ENCODE data around the gene CCDC146.
A peak's percentile ranks its signal among the peaks of the same experiment; 100 is the strongest.
"Not testable (repeated sequence)": the region's sequence is repeated elsewhere in the genome, so short reads cannot be mapped to it uniquely, and the experiment has no call there.

CCDC146 gene

GRCh38 chr7:77246026-77246640, 123.7 kb downstream of the CCDC146 start:
- DNase-seq (ENCODE audit: low read depth) = no peak

GRCh38 chr7:77247206-77247850, 124.9 kb downstream of the CCDC146 start:
- peak; percentile 57 for DNase-seq (ENCODE audit: low read depth)

DNA sequence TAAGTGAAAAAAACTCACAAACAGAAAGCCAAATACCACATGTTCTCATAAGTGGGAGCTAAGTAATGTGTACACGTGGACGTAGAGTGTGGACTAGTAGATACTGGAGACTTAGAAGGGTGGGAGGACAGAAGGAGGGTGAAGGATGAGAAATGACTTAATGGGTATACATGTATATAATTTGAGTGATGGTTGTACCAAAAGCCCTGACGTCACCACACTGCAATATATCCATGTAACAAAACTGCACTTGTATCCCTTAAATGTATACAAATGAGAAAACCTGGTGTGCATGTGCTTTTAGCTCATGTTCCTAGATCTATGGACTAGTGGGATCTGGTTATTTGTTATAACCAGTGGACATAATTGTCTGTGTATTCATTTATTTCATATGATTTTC, 125.7 kb downstream of the CCDC146 start:
- no peak for DNase-seq (ENCODE audit: low read depth)

GRCh38 chr7:77252506-77252905, 130.1 kb downstream of the CCDC146 start:
- DNase-seq (ENCODE audit: low read depth) = no peak

DNA sequence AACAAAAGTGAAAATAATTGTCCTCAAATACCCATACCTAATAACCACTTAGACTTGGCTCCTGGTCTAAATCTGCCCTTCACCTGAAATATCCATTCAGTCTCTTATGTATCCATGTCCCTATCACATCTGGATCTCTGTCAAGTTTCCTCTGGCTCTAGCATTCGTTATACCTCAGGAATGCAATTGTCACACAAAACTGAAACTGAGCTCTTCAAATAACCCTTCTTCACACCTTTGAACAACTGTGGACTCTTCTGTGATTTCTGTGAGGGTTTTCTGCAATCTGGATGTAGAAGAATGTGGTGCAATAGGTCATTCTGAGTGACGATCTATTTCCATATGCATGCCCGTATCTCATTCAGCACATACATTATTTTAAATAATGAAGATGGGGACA, 130.7 kb downstream of the CCDC146 start:
- DNase-seq (ENCODE audit: low read depth) = no peak

- no peak for DNase-seq (ENCODE audit: low read depth)
Observed at GRCh38 chr7:77254429-77254828, 132.0 kb downstream of the CCDC146 start.

GRCh38 chr7:77254915-77255314, 132.5 kb downstream of the CCDC146 start:
- DNase-seq (ENCODE audit: low read depth) = no peak

DNA sequence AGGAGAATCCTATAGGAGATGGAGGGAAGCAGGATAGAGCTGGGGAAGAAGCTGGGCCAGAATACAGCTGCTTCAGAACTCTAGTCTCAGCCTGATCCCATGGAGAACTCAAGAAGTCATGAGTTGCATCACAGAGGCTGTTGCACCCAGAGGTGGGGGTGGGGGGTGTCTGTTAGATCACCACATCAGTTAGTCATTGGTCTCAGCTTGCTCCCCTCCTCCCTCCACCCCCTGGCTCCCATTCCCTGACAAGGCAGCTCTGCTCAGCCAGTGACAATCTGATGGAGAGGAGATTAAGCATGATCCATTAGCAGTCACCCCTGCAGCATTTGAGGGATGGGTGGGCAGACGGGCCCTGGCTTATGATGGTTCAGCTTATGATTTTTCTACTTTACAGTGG, 135.6 kb downstream of the CCDC146 start:
- DNase-seq (ENCODE audit: low read depth) = no peak

- DNase-seq (ENCODE audit: low read depth) = no peak
Observed at GRCh38 chr7:77258593-77258992, 136.2 kb downstream of the CCDC146 start.

GRCh38 chr7:77262316-77262715, 139.9 kb downstream of the CCDC146 start:
- no peak for DNase-seq (ENCODE audit: low read depth)

GRCh38 chr7:77265666-77266065, 143.3 kb downstream of the CCDC146 start:
- DNase-seq (ENCODE audit: low read depth) = no peak

DNA sequence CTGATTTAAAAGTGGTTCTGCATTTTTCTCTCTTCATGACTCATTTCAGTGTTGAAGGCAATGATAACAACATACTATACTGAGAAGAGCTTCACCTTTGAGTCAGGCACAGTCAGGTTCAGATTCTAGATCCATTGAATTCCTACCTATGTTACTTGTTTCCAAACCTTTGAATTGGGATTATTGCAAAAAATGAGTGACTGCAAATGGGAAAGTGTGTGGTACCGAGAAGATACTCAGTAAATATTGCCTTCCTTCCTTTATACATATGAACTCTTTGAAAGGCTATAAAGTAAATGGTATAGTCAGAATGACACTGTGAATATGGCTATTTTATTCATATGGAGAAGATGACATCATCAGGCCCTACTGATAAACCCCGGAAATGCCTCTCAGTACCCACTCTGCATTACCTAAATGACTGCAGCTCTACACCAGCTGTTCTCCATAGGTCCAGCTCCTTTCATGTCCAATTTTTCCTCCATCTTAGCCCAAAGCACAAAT, 143.9 kb downstream of the CCDC146 start:
- no peak for DNase-seq (ENCODE audit: low read depth)

GRCh38 chr7:77269360-77270093, 147.1 kb downstream of the CCDC146 start:
- DNase-seq (ENCODE audit: low read depth) = no peak

DNA sequence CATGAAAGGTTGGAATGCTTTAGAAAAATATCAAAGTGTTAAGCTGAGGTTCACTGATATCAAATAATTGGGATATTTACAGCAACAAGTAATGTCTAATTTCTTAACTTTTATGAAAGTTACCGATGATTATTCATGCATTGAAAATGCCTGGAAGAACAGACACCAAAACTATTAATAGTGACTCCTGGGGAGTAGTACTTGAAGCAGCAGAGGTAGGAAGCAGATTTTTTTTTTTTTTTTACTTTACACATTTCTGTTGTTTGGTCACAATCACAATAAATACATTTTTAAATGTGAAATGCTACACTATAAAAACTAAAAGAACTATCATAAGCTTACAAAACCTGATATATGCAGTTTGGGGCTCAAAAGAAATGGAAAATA, 147.7 kb downstream of the CCDC146 start:
- no peak for DNase-seq (ENCODE audit: low read depth)

DNA sequence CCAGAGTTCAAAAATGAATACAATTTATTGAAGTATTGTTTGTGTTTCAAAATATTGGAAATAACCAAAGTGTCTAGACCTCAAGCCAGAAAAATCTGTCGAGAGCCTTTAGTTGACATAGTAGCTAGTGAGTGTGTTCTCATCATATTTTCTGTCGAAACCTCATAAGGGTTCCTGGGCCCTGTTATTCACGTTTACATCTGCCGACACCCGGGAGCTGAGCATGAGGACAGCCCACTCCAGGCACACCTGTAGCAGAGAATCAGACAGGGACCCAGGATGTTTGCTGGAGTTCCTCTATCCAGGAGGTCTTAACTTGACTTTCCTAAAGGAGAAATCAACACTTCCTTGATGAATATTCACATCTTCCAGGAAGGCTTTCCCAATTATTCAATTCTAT, 149.4 kb downstream of the CCDC146 start:
- no peak for DNase-seq (ENCODE audit: low read depth)

DNA sequence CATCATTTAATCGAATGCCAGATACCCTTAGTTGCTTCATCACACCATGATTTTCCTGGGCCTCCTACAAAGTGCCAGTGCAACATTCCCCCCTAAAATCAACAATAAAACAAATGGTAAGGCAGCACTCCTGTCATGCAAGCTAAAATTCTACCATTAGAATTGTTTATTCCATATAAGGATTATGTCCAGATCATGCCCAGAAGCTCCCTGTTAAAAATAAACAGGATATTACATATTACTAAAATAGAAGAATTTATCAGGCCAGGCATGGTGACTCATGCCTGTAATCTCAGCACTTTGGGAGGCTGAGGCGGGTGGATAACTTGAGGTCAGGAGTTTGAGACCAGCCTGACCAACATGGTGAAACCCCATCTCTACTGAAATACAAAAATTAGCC, 153.2 kb downstream of the CCDC146 start:
- not testable (repeated sequence) for DNase-seq (ENCODE audit: low read depth)

DNA sequence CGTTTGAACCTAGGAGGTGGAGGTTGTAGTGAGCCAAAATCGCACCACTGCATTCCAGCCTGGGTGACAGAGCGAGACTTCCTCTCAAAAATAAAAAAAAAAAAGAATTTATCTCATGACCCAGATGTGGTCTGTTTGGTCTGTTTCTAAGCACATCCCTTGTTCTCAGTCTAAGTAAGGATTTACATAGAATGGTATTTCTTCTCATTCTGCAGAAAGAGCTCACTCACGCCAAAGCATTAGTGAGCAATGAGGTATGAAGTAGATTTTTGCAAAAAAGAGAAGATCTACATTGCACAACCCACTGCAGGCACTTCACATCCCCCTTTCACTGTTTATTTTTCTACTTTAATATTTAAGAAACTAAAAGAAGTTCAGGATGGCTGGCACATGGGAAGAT, 153.7 kb downstream of the CCDC146 start:
- DNase-seq (ENCODE audit: low read depth) = no peak

GRCh38 chr7:77281780-77282478, 159.5 kb downstream of the CCDC146 start:
- DNase-seq (ENCODE audit: low read depth) = no peak

GRCh38 chr7:77282897-77283296, 160.5 kb downstream of the CCDC146 start:
- no peak for DNase-seq (ENCODE audit: low read depth)

DNA sequence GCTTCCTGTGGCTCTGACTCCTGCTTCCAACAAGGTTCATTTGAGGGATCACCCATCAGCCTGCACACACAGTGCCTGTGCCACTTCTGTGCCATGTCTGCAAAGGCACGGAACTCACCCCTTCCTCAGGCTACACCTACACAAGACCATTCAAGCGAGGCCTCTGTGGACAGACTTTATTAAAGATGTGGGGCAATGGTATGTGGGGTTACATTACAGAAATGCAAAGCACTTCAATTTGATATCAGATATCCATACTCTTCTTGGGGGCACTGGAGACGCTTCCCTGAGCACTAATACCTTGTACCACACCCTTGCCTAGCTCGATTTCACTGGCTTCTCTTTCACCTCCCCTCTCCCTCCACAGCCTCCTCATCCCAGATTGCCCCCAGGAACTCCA, 161.6 kb downstream of the CCDC146 start:
- no peak for DNase-seq (ENCODE audit: low read depth)

GRCh38 chr7:77284616-77285015, 162.2 kb downstream of the CCDC146 start:
- DNase-seq (ENCODE audit: low read depth) = no peak

DNA sequence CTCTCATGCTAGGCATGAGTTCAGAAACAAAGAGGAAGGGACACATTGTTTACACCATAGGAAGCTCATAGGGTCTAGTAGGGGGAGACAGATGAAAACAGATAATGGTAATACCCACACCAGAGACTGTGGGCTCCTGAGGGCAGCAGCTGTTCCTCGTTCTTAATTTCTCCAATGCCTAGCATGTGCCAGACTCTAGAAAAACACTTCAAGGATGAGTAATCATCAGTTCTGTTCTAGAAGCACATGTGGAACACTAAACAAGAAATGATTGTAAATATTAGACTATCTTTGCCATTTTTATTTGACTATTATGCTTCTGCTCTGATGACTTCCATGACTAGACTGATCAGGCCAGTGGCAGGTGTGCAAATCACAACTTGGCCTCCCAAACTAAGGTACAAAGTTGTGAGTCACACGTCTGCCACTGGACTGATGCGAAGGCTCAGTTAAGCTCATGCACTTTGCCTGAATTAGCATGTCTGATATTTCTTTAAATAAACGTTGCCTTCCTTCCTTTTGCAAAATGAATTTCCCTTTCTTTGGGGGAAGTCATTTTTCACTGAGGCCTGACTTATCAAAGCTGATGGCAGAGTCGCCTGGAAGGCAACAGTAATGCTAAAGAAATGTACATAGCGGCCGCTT, 166.4 kb downstream of the CCDC146 start:
- no peak for DNase-seq (ENCODE audit: low read depth)
